HepG2 (cell line): ENCODE measurements around the gene CBFA2T2. TPM values are rescaled to one million over a fixed set of nuclear protein-coding genes. Genes with fewer than 3 reads are reported as not detected.

ENCODE experiments used
- CC2D1A ChIP-seq: sonication (generic); formaldehyde crosslinking; IDR thresholded peaks from 2 replicates; pipeline ENCODE4 v1.8.1; 2023; ENCODE audit warnings: mild to moderate bottlenecking, missing genetic modification reagents
- CHD2 ChIP-seq: IDR thresholded peaks from 2 replicates; pipeline ENCODE4 v1.6.1; 2011; ENCODE audit warnings: low read depth, low read length, improper control_type of control experiment
- GTF2F1 ChIP-seq: fragments of 150-350 bp; IDR thresholded peaks from 2 replicates; pipeline ENCODE4 v1.6.1; 2014; ENCODE audit warnings: low read length
- HCFC1 ChIP-seq: fragments of 150-350 bp; IDR thresholded peaks from 2 replicates; pipeline ENCODE4 v1.6.1; 2014; ENCODE audit warnings: low read depth, low read length
- HNF1A ChIP-seq, 2 experiments: sonication (generic) in 1 of 2; formaldehyde crosslinking in 1 of 2; IDR thresholded peaks; 2 replicates each; pipeline versions ENCODE4 v1.4.0 to v1.6.1; 2016 to 2020; ENCODE audit warnings: borderline replicate concordance in 1 of 2, low read depth in 1 of 2, mild to moderate bottlenecking in 1 of 2, missing genetic modification reagents in 1 of 2
- KDM4B ChIP-seq: sonication (generic); formaldehyde crosslinking; IDR thresholded peaks from 2 replicates; pipeline ENCODE4 v1.4.0; 2020; ENCODE audit warnings: missing genetic modification reagents
- POLR2AphosphoS5 ChIP-seq: IDR thresholded peaks from 2 replicates; pipeline ENCODE4 v1.6.1; 2012; ENCODE audit warnings: low read depth, low read length
- RNF219 ChIP-seq: sonication (generic); formaldehyde crosslinking; IDR thresholded peaks from 2 replicates; pipeline ENCODE4 v1.5.0; 2020; ENCODE audit warnings: mild to moderate bottlenecking, missing genetic modification reagents
- SNAI1 ChIP-seq: sonication (generic); formaldehyde crosslinking; IDR thresholded peaks from 2 replicates; pipeline ENCODE4 v1.5.0; 2020; ENCODE audit warnings: mild to moderate bottlenecking, missing genetic modification reagents, borderline replicate concordance
- SP5 ChIP-seq: IDR thresholded peaks from 2 replicates; pipeline ENCODE4 v1.6.1; 2016; ENCODE audit warnings: low read depth, borderline replicate concordance
- THAP9 ChIP-seq: sonication (generic); formaldehyde crosslinking; IDR thresholded peaks from 2 replicates; pipeline ENCODE4; 2020; ENCODE audit warnings: missing genetic modification reagents, mild to moderate bottlenecking, borderline replicate concordance
- XRCC5 ChIP-seq: fragments of 200-400 bp; formaldehyde crosslinking; optimal IDR thresholded peaks from 2 replicates; pipeline ENCODE3; 2017; ENCODE audit warnings: mild to moderate bottlenecking, low read length
- ZBTB20 ChIP-seq: sonication (generic); formaldehyde crosslinking; IDR thresholded peaks from 2 replicates; pipeline ENCODE4 v1.8.1; 2023; ENCODE audit warnings: missing genetic modification reagents, low read depth, mild to moderate bottlenecking, borderline replicate concordance
- ZNF367 ChIP-seq: sonication (generic); formaldehyde crosslinking; IDR thresholded peaks from 2 replicates; pipeline ENCODE4 v1.4.0; 2020; ENCODE audit warnings: missing genetic modification reagents, borderline replicate concordance
- ZNF484 ChIP-seq: sonication (generic); formaldehyde crosslinking; IDR thresholded peaks from 2 replicates; pipeline ENCODE4 v1.5.1; 2020; ENCODE audit warnings: mild to moderate bottlenecking, low read depth, missing genetic modification reagents, borderline replicate concordance
- ZNF572 ChIP-seq: sonication (generic); formaldehyde crosslinking; IDR thresholded peaks from 2 replicates; pipeline ENCODE4 v1.5.1; 2020; ENCODE audit warnings: mild to moderate bottlenecking, missing genetic modification reagents
- ZNF761 ChIP-seq: sonication (generic); formaldehyde crosslinking; conservative IDR thresholded peaks from 2 replicates; pipeline ENCODE4 v1.4.0; 2020; ENCODE audit warnings: mild to moderate bottlenecking, missing genetic modification reagents
- polyA plus RNA-seq, 8 experiments: library from polyadenylated mRNA; depleted of rRNA in 3 of 8; stranded (reverse) in 7 of 8; unstranded in 1 of 8; fragments of >200 nt; fragmentation: Illumina TruSeq in 4 of 8; extraction: Trizol in 4 of 8; gene quantifications; 2 replicates each; pipeline versions ENCODE4 v1.2.1 to v1.2.3, GENCODE V29; 2011 to 2016; ENCODE audit warnings: low read depth in 4 of 8, missing spikeins in 1 of 8, mixed read lengths in 1 of 8; ENCODE audit not compliant: insufficient read depth in 1 of 8
- total RNA-seq, 5 experiments: library from RNA; depleted of rRNA; stranded (reverse); fragments of >200 nt; fragmentation: Illumina TruSeq; extraction: Trizol; gene quantifications; 2 replicates each; pipeline ENCODE4 v1.2.3, GENCODE V29; 2016; ENCODE audit warnings: low read depth in 1 of 5

CBFA2T2 gene
- total and polyA plus RNA-seq, 2 of the 13 experiments (the other 11 are each of a cell fraction or from before 2014, with no cell fraction given), result 6.3 to 21.2 TPM

GRCh38 chr20:33686100-33686983 lies 196.4 kb downstream of the CBFA2T2 start, which contains the start of gene E2F1 (continued):
- TF ChIP-seq SNAI1 (CRISPR knock-in tag), result 0 out of 2 replicates have a peak, but pooled peaks have one; percentile 58
- no peak for TF ChIP-seq HNF1A (IDR thresholded peaks at IDR 0.05; ENCODE audit: low read depth)
- TF ChIP-seq HNF1A (CRISPR knock-in tag; IDR thresholded peaks at IDR 0.05; ENCODE audit: borderline replicate concordance), result peak; percentile 32; the same call in 1 of the 2 replicates
- peak; percentile 87 for TF ChIP-seq XRCC5
- no peak; the same call in 1 of the 2 replicates for TF ChIP-seq RNF219 (CRISPR knock-in tag)
- peak; percentile 76; the same call in 1 of the 2 replicates for TF ChIP-seq ZNF761 (CRISPR knock-in tag)
- peak; percentile 40; the same call in 1 of the 2 replicates for TF ChIP-seq KDM4B (CRISPR knock-in tag)
- TF ChIP-seq POLR2AphosphoS5, result peak; percentile 35; the same call in 1 of the 2 replicates
- TF ChIP-seq ZNF484 (CRISPR knock-in tag), result no peak
- 0 out of 2 replicates have a peak, but pooled peaks have one; percentile 80 for TF ChIP-seq THAP9 (CRISPR knock-in tag)
- 0 out of 2 replicates have a peak, but pooled peaks have one; percentile 67 for TF ChIP-seq SP5 (CRISPR knock-in tag)
- TF ChIP-seq CHD2, result 0 out of 2 replicates have a peak, but pooled peaks have one; percentile 65
- no peak for TF ChIP-seq GTF2F1
- TF ChIP-seq CC2D1A (CRISPR knock-in tag), result no peak
- no peak for TF ChIP-seq ZNF572
- TF ChIP-seq HCFC1, result no peak
- peak; percentile 90; the same call in 1 of the 2 replicates for TF ChIP-seq ZBTB20 (CRISPR knock-in tag)
- TF ChIP-seq ZNF367, result no peak
